ENCODE results near the gene STK24.

Gene STK24

GRCh38 chr13:98565726-98566565 lies 11.0 kb downstream of the STK24 start:
- TF ChIP-seq CTCF (IDR thresholded peaks at IDR 0.05): no peak

- TF ChIP-seq CTCF (IDR thresholded peaks at IDR 0.05): no peak
These were observed 12.7 kb downstream of the STK24 start for GRCh38 chr13:98564204-98564603.

- no peak for TF ChIP-seq CTCF (IDR thresholded peaks at IDR 0.05)
These were observed 13.8 kb downstream of the STK24 start for GRCh38 chr13:98563071-98563470.

- TF ChIP-seq CTCF (IDR thresholded peaks at IDR 0.05): no peak
These were observed 17.7 kb downstream of the STK24 start for GRCh38 chr13:98559169-98559568.

GRCh38 chr13:98557937-98558792 lies 18.7 kb downstream of the STK24 start:
- no peak for TF ChIP-seq CTCF (IDR thresholded peaks at IDR 0.05)

- TF ChIP-seq CTCF (IDR thresholded peaks at IDR 0.05): no peak
These were observed 19.8 kb downstream of the STK24 start for GRCh38 chr13:98556968-98557631.

- no peak for TF ChIP-seq CTCF (IDR thresholded peaks at IDR 0.05)
These were observed 20.6 kb downstream of the STK24 start for GRCh38 chr13:98556142-98556816.
